Measurements from ENCODE around the gene NRAS. TPM values are rescaled to one million over a fixed set of nuclear protein-coding genes. Genes with fewer than 3 reads are reported as not detected.

The NRAS gene
- total and polyA plus RNA-seq, 3 donors from 2014 or later, result 17.4 to 24.6 (median 22.8) TPM

- H3K4me1 ChIP-seq, result no peaks in the 10 kb centered on the region
- DNase-seq, result no peak
- intact Hi-C loops (cut with DNase I; ENCODE audit: low total_unique reads), result no loop called here
- H3K4me3 ChIP-seq, result no peak overlapping the region
- no peaks in the 10 kb centered on the region for H3K27me3 ChIP-seq
- H3K9me3 ChIP-seq, result no peaks in the 10 kb centered on the region
- 86 to 93% methylated on average over 2 of the region's 2 CpGs for WGBS, 2 donors
- no peak overlapping the region for H3K27ac ChIP-seq
- TF ChIP-seq POLR2A (IDR thresholded peaks at IDR 0.05) (no peak), CTCF (IDR thresholded peaks at IDR 0.05) (no peak)
- no peaks in the 10 kb centered on the region for H3K36me3 ChIP-seq (ENCODE audit: low read depth, missing control alignments)
These were observed 25.5 kb downstream of the NRAS start for GRCh38 chr1:114691061-114691460.

- Histone ChIP-seq H3K4me3 (no peak overlapping the region), H3K36me3 (ENCODE audit: low read depth, missing control alignments) (no peaks in the 10 kb centered on the region), H3K4me1 (no peaks in the 10 kb centered on the region), H3K27ac (no peak overlapping the region), H3K27me3 (no peaks in the 10 kb centered on the region), H3K9me3 (no peaks in the 10 kb centered on the region)
- WGBS, 2 donors, result 89 to 95% methylated on average over 1 of the region's 1 CpG
- DNase-seq, result no peak
- intact Hi-C loops (cut with DNase I; ENCODE audit: low total_unique reads), result no loop called here
- TF ChIP-seq CTCF (IDR thresholded peaks at IDR 0.05) (no peak), POLR2A (IDR thresholded peaks at IDR 0.05) (no peak)
These were observed 26.4 kb downstream of the NRAS start for GRCh38 chr1:114690148-114690547.

- TF ChIP-seq CTCF (IDR thresholded peaks at IDR 0.05) (no peak), POLR2A (IDR thresholded peaks at IDR 0.05) (no peak)
- 92% methylated on average over 4 of the region's 4 CpGs for WGBS, 2 donors
These were observed 28.0 kb downstream of the NRAS start for GRCh38 chr1:114688526-114688925.

GRCh38 chr1:114685851-114686250 lies 30.7 kb downstream of the NRAS start:
- intact Hi-C loops (cut with DNase I; ENCODE audit: low total_unique reads), result no loop called here
- H3K27me3 ChIP-seq, result no peaks in the 10 kb centered on the region
- H3K4me1 ChIP-seq, result no peaks in the 10 kb centered on the region
- WGBS, 2 donors, result 80 to 89% methylated on average over 5 of the region's 5 CpGs
- H3K4me3 ChIP-seq, result no peak overlapping the region
- H3K36me3 ChIP-seq (ENCODE audit: low read depth, missing control alignments), result no peaks in the 10 kb centered on the region
- no peak for DNase-seq
- H3K27ac ChIP-seq, result no peak overlapping the region
- no peak for TF ChIP-seq POLR2A (IDR thresholded peaks at IDR 0.05)
- no peak for TF ChIP-seq CTCF (IDR thresholded peaks at IDR 0.05)
- no peaks in the 10 kb centered on the region for H3K9me3 ChIP-seq

More at GRCh38 chr1:114688526-114688925, 28.0 kb downstream of the NRAS start:
- Histone ChIP-seq H3K36me3 (ENCODE audit: low read depth, missing control alignments) (no peaks in the 10 kb centered on the region), H3K27ac (no peak overlapping the region), H3K27me3 (no peaks in the 10 kb centered on the region), H3K9me3 (no peaks in the 10 kb centered on the region), H3K4me3 (no peak overlapping the region), H3K4me1 (no peaks in the 10 kb centered on the region)
- intact Hi-C loops (cut with DNase I; ENCODE audit: low total_unique reads), result no loop called here
- DNase-seq, result no peak

- no peaks in the 10 kb centered on the region for H3K4me1 ChIP-seq
- WGBS, 2 donors, result 84 to 87% methylated on average over 5 of the region's 5 CpGs
- H3K4me3 ChIP-seq, result no peak overlapping the region
- H3K27me3 ChIP-seq, result no peaks in the 10 kb centered on the region
- H3K27ac ChIP-seq, result no peak overlapping the region
- DNase-seq, result no peak
- no peaks in the 10 kb centered on the region for H3K36me3 ChIP-seq (ENCODE audit: low read depth, missing control alignments)
- intact Hi-C loops (cut with DNase I; ENCODE audit: low total_unique reads), result no loop called here
- no peaks in the 10 kb centered on the region for H3K9me3 ChIP-seq
- no peak for TF ChIP-seq POLR2A (IDR thresholded peaks at IDR 0.05)
- no peak for TF ChIP-seq CTCF (IDR thresholded peaks at IDR 0.05)
These were observed 38.9 kb downstream of the NRAS start for GRCh38 chr1:114677691-114678090.

Data from testis (tissue), 3 donors.